CD4-positive, alpha-beta T cell (primary cell): ENCODE measurements around the gene BPGM. TPM values are rescaled to one million over a fixed set of nuclear protein-coding genes. Genes with fewer than 3 reads are reported as not detected.

Source experiments
- ATAC-seq: fragments of 200-7000 bp; cut with Tn5 transposase; one replicate; pipeline ENCODE4 v1.10.0; 2022; ENCODE audit warnings: mild to moderate bottlenecking; ENCODE audit not compliant: poor library complexity
- CTCF ChIA-PET: fragments of 350-600 bp; sonication (Branson Sonifier 250); formaldehyde crosslinking; loops from one replicate; lab custom pipeline; 2021; ENCODE audit warnings: antibody characterized with exemption, inconsistent platforms; lab: Charles Lee
- POLR2A ChIA-PET: fragments of 350-600 bp; sonication (Branson Sonifier 250); formaldehyde crosslinking; loops from one replicate; lab custom pipeline; 2021; ENCODE audit warnings: antibody characterized with exemption, inconsistent platforms; lab: Charles Lee
- DNase-seq, 14 experiments: peaks; one replicate each; pipeline ENCODE4 v3.0.0-alpha.2; 2013 to 2020; ENCODE audit warnings: mixed read lengths in 2 of 14
- H3K27ac ChIP-seq, 2 donors: one replicate each; pipeline versions ENCODE4 v1.5.1 to v1.7.0; 2013; ENCODE audit warnings: low read length in 2 of 2, low read depth in 1 of 2, mild to moderate bottlenecking in 1 of 2
- H3K27me3 ChIP-seq, 2 experiments: 1 replicate in 1 of 2; 2 replicates in 1 of 2; pipeline versions ENCODE4 v1.6.1 to v1.7.0; 2013; ENCODE audit warnings: low read length in 2 of 2, control low read depth in 1 of 2, mild to moderate bottlenecking in 1 of 2, moderate library complexity in 1 of 2; ENCODE audit not compliant: insufficient read depth in 2 of 2, control insufficient read depth in 1 of 2
- H3K36me3 ChIP-seq: one replicate; pipeline ENCODE4 v1.6.1; 2013; ENCODE audit warnings: low read length, control low read depth; ENCODE audit not compliant: insufficient read depth
- H3K4me1 ChIP-seq: one replicate; pipeline ENCODE4 v1.6.1; 2013; ENCODE audit warnings: low read length, control low read depth; ENCODE audit not compliant: insufficient read depth
- H3K4me3 ChIP-seq: one replicate; pipeline ENCODE4 v1.5.1; 2013; ENCODE audit warnings: mild to moderate bottlenecking, low read length, moderate library complexity
- H3K9me3 ChIP-seq, 2 experiments: 1 replicate in 1 of 2; 2 replicates in 1 of 2; pipeline versions ENCODE4 v1.6.1 to v1.7.0; 2013; ENCODE audit warnings: low read length in 2 of 2, mild to moderate bottlenecking in 2 of 2, control low read depth in 1 of 2, moderate library complexity in 1 of 2; ENCODE audit not compliant: control insufficient read depth in 1 of 2, insufficient read depth in 1 of 2
- H3K27ac Mint-ChIP-seq: one replicate; pipeline ENCODE4 v1.8.0; 2020; ENCODE audit warnings: mixed read lengths
- H3K27me3 Mint-ChIP-seq: one replicate; pipeline ENCODE4 v1.8.0; 2021; ENCODE audit warnings: mixed read lengths
- H3K36me3 Mint-ChIP-seq: one replicate; pipeline ENCODE4 v1.8.0; 2021; ENCODE audit warnings: low read depth, mixed read lengths
- H3K4me1 Mint-ChIP-seq: one replicate; pipeline ENCODE4 v1.8.0; 2021; ENCODE audit warnings: low read depth, mixed read lengths
- H3K4me3 Mint-ChIP-seq: one replicate; pipeline ENCODE4 v1.8.0; 2020; ENCODE audit warnings: mild to moderate bottlenecking, mixed read lengths
- H3K9me3 Mint-ChIP-seq: one replicate; pipeline ENCODE4 v1.8.0; 2020; ENCODE audit warnings: mixed read lengths
- CTCF ChIP-seq: fragments of 200-600 bp; IDR thresholded peaks from one replicate; pipeline ENCODE4 v1.8.0; 2022; ENCODE audit warnings: antibody characterized with exemption, mild to moderate bottlenecking
- intact Hi-C, 2 experiments: fragments of 100-400 bp; cut with DNase I in 1 of 2; cut with micrococcal nuclease in 1 of 2; formaldehyde crosslinking; loops; one replicate each; pipeline versions ENCODE4 v1.15.1 to v1.9.0; 2023 to 2025; cut with DNase I, micrococcal nuclease
- polyA plus RNA-seq, 2 donors: library from polyadenylated mRNA; unstranded; fragments of 120-200 nt; gene quantifications; one replicate each; pipeline ENCODE4 v1.2.1, GENCODE V29; 2013
- total RNA-seq, 174 experiments: library from RNA in 2 of 174; stranded (reverse) in 2 of 174; gene quantifications; one replicate each; pipeline ENCODE4 v1.2.3 and lab custom pipeline; 2021 to 2026

The BPGM gene
- total RNA-seq (10 to 100 TPM; 46.3 to 46.6 TPM), total RNA-seq (lab: John Stamatoyannopoulos, UW) (5.5 to 80.1 (median 29.4) reads per million in 172 experiments)
- polyA plus RNA-seq (2013, experiment 1 of 2) = 15.2 TPM
- polyA plus RNA-seq (2013, experiment 2 of 2) = 13.8 TPM

DNA sequence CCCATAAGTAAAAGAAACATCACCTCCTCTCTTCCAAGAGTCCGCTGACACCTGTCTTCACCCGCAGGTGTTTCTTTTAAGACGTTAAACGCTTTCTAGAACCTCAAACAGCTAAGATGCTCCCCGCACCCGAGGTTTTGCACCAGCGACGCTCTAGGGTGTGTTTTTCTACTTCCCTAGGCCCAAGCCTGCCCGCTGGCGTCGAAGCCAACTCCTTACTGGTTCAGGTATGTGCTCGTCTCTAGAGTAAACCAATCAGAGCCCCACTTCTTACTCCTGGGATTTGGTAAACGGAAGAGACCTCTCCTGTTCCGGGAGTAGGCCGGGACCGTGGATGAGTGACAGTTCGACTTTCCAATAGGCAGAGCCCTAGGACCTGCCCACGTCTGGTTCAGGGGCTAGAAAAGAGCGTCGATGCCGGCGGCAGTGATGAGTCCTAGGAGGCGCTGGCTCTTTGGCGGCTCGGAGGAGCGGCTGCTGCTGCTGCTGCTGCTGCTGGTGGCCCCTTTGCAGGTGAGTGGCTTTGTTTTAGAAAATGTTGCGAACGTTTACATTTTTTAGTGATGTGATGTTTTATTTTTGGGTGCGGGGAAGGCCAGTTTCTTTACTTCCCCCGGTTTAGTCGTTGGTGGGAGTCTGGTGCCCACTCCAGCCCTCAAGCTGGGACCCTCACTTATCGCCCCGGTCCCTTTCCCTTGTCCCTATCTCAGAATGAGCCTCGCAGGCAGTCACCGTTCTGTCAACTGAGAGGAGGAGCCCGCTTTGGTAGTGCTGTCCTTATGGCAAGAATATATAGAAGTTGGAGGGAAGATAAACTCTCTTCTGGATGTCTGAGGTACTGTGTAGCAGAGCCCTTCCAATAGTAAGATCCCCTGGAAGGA, at the start of gene BPGM:
BPGM (plus strand) TSS at position 429 of the 881 bp plus-strand sequence. CDS start 14,655 bp downstream, outside the sequence.
- Histone ChIP-seq H3K4me1 (peaks cover 25% of the 10 kb centered on the region), H3K36me3 (peaks cover 9% of the 10 kb centered on the region), H3K9me3 (no peaks in the 10 kb centered on the region), H3K4me3 (peak within 1 kb of the TSS; percentile 88), H3K27ac (peak within 1 kb of the TSS; percentile 92 to 93), H3K27me3 (no peaks in the 10 kb centered on the region)
- peaks cover 4% of the 10 kb centered on the region for H3K36me3 Mint-ChIP-seq
- peaks cover 31% of the 10 kb centered on the region for H3K4me1 Mint-ChIP-seq
- peak; percentile 91 for ATAC-seq
- ChIA-PET CTCF (interaction anchor here (0.8 to 7.1 kb wide), 11 partner anchors 12 to 578 kb away, joined by 3 to 40 read pairs (median 3); no protein-coding TSS in a partner anchor), POLR2A (interaction anchor here (0.7 to 6.2 kb wide), 32 partner anchors 10 to 564 kb away, joined by 3 to 105 read pairs (median 5); partner anchors contain the start of genes AGBL3, CYREN, SLC35B4 and TMEM140)
- H3K27me3 Mint-ChIP-seq = no peaks in the 10 kb centered on the region
- intact Hi-C loops = loop anchor here (1.0 to 10.0 kb wide), 9 partner anchors 24 to 1016 kb away; partner anchors contain the start of genes STMP1 (in 1 of the 2), TMEM140 (in 1 of the 2) and WDR91 (in 1 of the 2)
- peak; percentile 92 to 100 (median 96) for DNase-seq
- H3K9me3 Mint-ChIP-seq = no peaks in the 10 kb centered on the region
- peak; percentile 65 for TF ChIP-seq CTCF
- no peak within 1 kb of the TSS for H3K4me3 Mint-ChIP-seq
- H3K27ac Mint-ChIP-seq = no peak within 1 kb of the TSS

- POLR2A ChIA-PET = no interaction called here
- Mint-ChIP-seq H3K36me3 (no peaks in the 10 kb centered on the region), H3K27me3 (peaks cover 40% of the 10 kb centered on the region), H3K4me3 (no peak overlapping the region), H3K9me3 (peaks cover 7% of the 10 kb centered on the region), H3K4me1 (no peaks in the 10 kb centered on the region), H3K27ac (no peak overlapping the region)
- H3K4me3 ChIP-seq = no peak overlapping the region
- TF ChIP-seq CTCF = no peak
- ATAC-seq = no peak
- H3K36me3 ChIP-seq = no peaks in the 10 kb centered on the region
- no peak overlapping the region for H3K27ac ChIP-seq
- H3K4me1 ChIP-seq = no peaks in the 10 kb centered on the region
- H3K9me3 ChIP-seq = peaks cover 0 to 4% of the 10 kb centered on the region in 2 experiments
- no peak for DNase-seq
- CTCF ChIA-PET = no interaction called here
- H3K27me3 ChIP-seq = peaks cover 0 to 10% of the 10 kb centered on the region in 2 experiments
- intact Hi-C loops = no loop called here
Measured at GRCh38 chr7:134599371-134599770, 47.3 kb upstream of the BPGM start.

GRCh38 chr7:134601459-134601858, 45.2 kb upstream of the BPGM start:
- H3K27me3 Mint-ChIP-seq = peaks cover 54% of the 10 kb centered on the region
- H3K4me1 Mint-ChIP-seq = peaks cover 3% of the 10 kb centered on the region

More at GRCh38 chr7:134601459-134601858, 45.2 kb upstream of the BPGM start:
- peaks cover 5% of the 10 kb centered on the region for H3K9me3 Mint-ChIP-seq
- intact Hi-C loops = no loop called here
- no peak overlapping the region for H3K27ac ChIP-seq
- no peak for TF ChIP-seq CTCF
- ChIA-PET POLR2A (no interaction called here), CTCF (no interaction called here)
- peaks cover 0 to 4% of the 10 kb centered on the region in 2 experiments for H3K9me3 ChIP-seq
- H3K36me3 ChIP-seq = no peaks in the 10 kb centered on the region
- no peaks in the 10 kb centered on the region for H3K36me3 Mint-ChIP-seq
- H3K27me3 ChIP-seq = peaks cover 0 to 10% of the 10 kb centered on the region in 2 experiments
- H3K4me3 ChIP-seq = no peak overlapping the region
- no peak for DNase-seq
- H3K27ac Mint-ChIP-seq = no peak overlapping the region
- no peak overlapping the region for H3K4me3 Mint-ChIP-seq
- no peaks in the 10 kb centered on the region for H3K4me1 ChIP-seq
- ATAC-seq = no peak
